H9 (cell line): ENCODE data around the gene MYO1D. TPM values are rescaled to one million over a fixed set of nuclear protein-coding genes. Genes with fewer than 3 reads are reported as not detected.

Experiments
- DNase-seq: peaks from one replicate; pipeline ENCODE4 v3.0.0-alpha.2; 2017
- H2AFZ ChIP-seq: one replicate; pipeline ENCODE4 v1.6.1; 2013; ENCODE audit warnings: mild to moderate bottlenecking, low read length, control low read depth, moderate library complexity
- H2AK5ac ChIP-seq: 2 replicates; pipeline ENCODE4 v1.6.1; 2013; ENCODE audit warnings: low read length, control low read depth, mixed read lengths; ENCODE audit not compliant: insufficient read length
- H2BK120ac ChIP-seq: one replicate; pipeline ENCODE4 v1.6.1; 2013; ENCODE audit warnings: low read depth, mild to moderate bottlenecking, low read length, control low read depth, inconsistent platforms; ENCODE audit not compliant: poor library complexity, severe bottlenecking
- H2BK12ac ChIP-seq: 2 replicates; pipeline ENCODE4 v1.6.1; 2013; ENCODE audit warnings: low read length, control low read depth, mixed read lengths, low read depth; ENCODE audit not compliant: insufficient read length
- H2BK15ac ChIP-seq: 2 replicates; pipeline ENCODE4 v1.6.1; 2013; ENCODE audit warnings: low read depth, low read length, control low read depth
- H2BK20ac ChIP-seq: one replicate; pipeline ENCODE4 v1.6.1; 2013; ENCODE audit warnings: low read depth, mild to moderate bottlenecking, low read length, control low read depth, inconsistent platforms; ENCODE audit not compliant: poor library complexity, severe bottlenecking
- H2BK5ac ChIP-seq: 2 replicates; pipeline ENCODE4 v1.6.1; 2013; ENCODE audit warnings: low read length, control low read depth, mixed read lengths; ENCODE audit not compliant: insufficient read length
- H3K14ac ChIP-seq: 2 replicates; pipeline ENCODE4 v1.6.1; 2013; ENCODE audit warnings: low read length, control low read depth; ENCODE audit not compliant: insufficient read depth
- H3K18ac ChIP-seq: 2 replicates; pipeline ENCODE4 v1.6.1; 2013; ENCODE audit warnings: low read depth, mild to moderate bottlenecking, mixed read lengths, low read length, control low read depth; ENCODE audit not compliant: insufficient read length
- H3K23ac ChIP-seq: 2 replicates; pipeline ENCODE4 v1.6.1; 2013; ENCODE audit warnings: low read length, control low read depth, mixed read lengths, low read depth; ENCODE audit not compliant: insufficient read length
- H3K23me2 ChIP-seq: 2 replicates; pipeline ENCODE4 v1.6.1; 2013; ENCODE audit warnings: low read depth, mild to moderate bottlenecking, mixed read lengths, low read length, control low read depth; ENCODE audit not compliant: insufficient read length, poor library complexity, severe bottlenecking
- H3K27ac ChIP-seq: 2 replicates; pipeline ENCODE4 v1.5.1; 2013; ENCODE audit warnings: low read length, control low read depth, mixed read lengths, low read depth; ENCODE audit not compliant: insufficient read length
- H3K27me3 ChIP-seq: 2 replicates; pipeline ENCODE4 v1.6.1; 2013; ENCODE audit warnings: low read length, control low read depth, inconsistent platforms; ENCODE audit not compliant: insufficient read depth
- H3K4ac ChIP-seq: 2 replicates; pipeline ENCODE4 v1.6.1; 2013; ENCODE audit warnings: low read depth, mild to moderate bottlenecking, control low read depth, inconsistent platforms, low read length, moderate library complexity
- H3K4me1 ChIP-seq: 2 replicates; pipeline ENCODE4 v1.6.1; 2013; ENCODE audit warnings: low read length, control low read depth, inconsistent platforms; ENCODE audit not compliant: insufficient read depth
- H3K4me2 ChIP-seq: 2 replicates; pipeline ENCODE4 v1.6.1; 2013; ENCODE audit warnings: low read length, control low read depth, mixed read lengths; ENCODE audit not compliant: insufficient read length, insufficient read depth
- H3K56ac ChIP-seq: 2 replicates; pipeline ENCODE4 v1.6.1; 2013; ENCODE audit warnings: low read depth, mild to moderate bottlenecking, mixed read lengths, low read length, control low read depth; ENCODE audit not compliant: insufficient read length
- H3K79me1 ChIP-seq: 2 replicates; pipeline ENCODE4 v1.6.1; 2013; ENCODE audit warnings: low read depth, mild to moderate bottlenecking, moderate library complexity, low read length, control low read depth, inconsistent platforms; ENCODE audit not compliant: insufficient read depth, poor library complexity, severe bottlenecking
- H3K79me2 ChIP-seq: 2 replicates; pipeline ENCODE4 v1.6.1; 2013; ENCODE audit warnings: low read length, control low read depth, inconsistent platforms; ENCODE audit not compliant: insufficient read depth
- H3K9ac ChIP-seq: 2 replicates; pipeline ENCODE4 v1.6.1; 2013; ENCODE audit warnings: low read length, control low read depth, mixed read lengths; ENCODE audit not compliant: insufficient read length; ENCODE audit errors: extremely low read depth
- H3K9me3 ChIP-seq: one replicate; pipeline ENCODE4 v1.6.1; 2013; ENCODE audit warnings: low read depth, low read length, inconsistent platforms; ENCODE audit not compliant: control insufficient read depth
- H3T11ph ChIP-seq: one replicate; pipeline ENCODE4 v1.6.1; 2013; ENCODE audit warnings: mild to moderate bottlenecking, low read length, control low read depth, inconsistent platforms
- H4K20me1 ChIP-seq: one replicate; pipeline ENCODE4 v1.6.1; 2013; ENCODE audit not compliant: control insufficient read depth, insufficient read length, insufficient read depth
- H4K5ac ChIP-seq: 2 replicates; pipeline ENCODE4 v1.6.1; 2013; ENCODE audit warnings: low read depth, mild to moderate bottlenecking, mixed read lengths, low read length, control low read depth; ENCODE audit not compliant: insufficient read length
- H4K8ac ChIP-seq: replicated peaks from 2 replicates; pipeline ENCODE4 v1.6.1; 2013; ENCODE audit warnings: low read length, control low read depth, mixed read lengths, low read depth; ENCODE audit not compliant: insufficient read length
- H4K91ac ChIP-seq: 2 replicates; pipeline ENCODE4 v1.6.1; 2013; ENCODE audit warnings: low read depth, mild to moderate bottlenecking, moderate library complexity, mixed read lengths, low read length, control low read depth; ENCODE audit not compliant: insufficient read length
- H3K27ac Mint-ChIP-seq, 3 experiments: 2 replicates in 2 of 3; 3 replicates in 1 of 3; pipeline ENCODE4 v1.8.0; 2020 to 2021; ENCODE audit warnings: mixed read lengths in 3 of 3, mild to moderate bottlenecking in 1 of 3, moderate library complexity in 1 of 3
- H3K27me3 Mint-ChIP-seq: 2 replicates; pipeline ENCODE4 v1.8.0; 2021; ENCODE audit warnings: low read depth, mild to moderate bottlenecking, moderate library complexity, mixed read lengths
- H3K36me3 Mint-ChIP-seq, 3 experiments: 2 replicates in 2 of 3; 3 replicates in 1 of 3; pipeline ENCODE4 v1.8.0; 2020 to 2021; ENCODE audit warnings: low read depth in 3 of 3, mixed read lengths in 3 of 3; ENCODE audit not compliant: insufficient read depth in 1 of 3
- H3K4me1 Mint-ChIP-seq, 2 experiments: 2 replicates each; pipeline ENCODE4 v1.8.0; 2020; ENCODE audit warnings: mixed read lengths in 2 of 2
- H3K4me3 Mint-ChIP-seq, 2 experiments: 2 replicates in 1 of 2; 3 replicates in 1 of 2; pipeline ENCODE4 v1.8.0; 2020 to 2021; ENCODE audit warnings: mild to moderate bottlenecking in 2 of 2, mixed read lengths in 2 of 2, moderate library complexity in 1 of 2
- H3K9me3 Mint-ChIP-seq, 2 experiments: 2 replicates in 1 of 2; 3 replicates in 1 of 2; pipeline ENCODE4 v1.8.0; 2020; ENCODE audit warnings: mild to moderate bottlenecking in 2 of 2, mixed read lengths in 2 of 2, moderate library complexity in 1 of 2
- WGBS: extraction: QIAGEN DNeasy Blood & Tissue Kit; methylation state at CpG from one replicate; pipeline ENCODE4 v1.1.7; 2013; ENCODE audit warnings: missing lambda C conversion rate, low lambda C conversion rate, mixed read lengths; ENCODE audit not compliant: insufficient read length; ENCODE audit errors: extremely low coverage; 5-methylcytosine and 5-hydroxymethylcytosine counted together
- total RNA-seq: library from RNA; stranded (reverse); gene quantifications from 2 replicates; pipeline ENCODE4 v1.2.1, GENCODE V29; 2021
- TF ChIP-seq, protein P1 (sequence below): fragments of 200-600 bp; sonication (generic); conservative IDR thresholded peaks from 3 replicates; pipeline ENCODE4 v1.8.0; 2021; ENCODE audit warnings: antibody characterized with exemption, mild to moderate bottlenecking

MYO1D gene
- total RNA-seq, 1 experiment from 2014 or later: 19.0 TPM

DNA sequence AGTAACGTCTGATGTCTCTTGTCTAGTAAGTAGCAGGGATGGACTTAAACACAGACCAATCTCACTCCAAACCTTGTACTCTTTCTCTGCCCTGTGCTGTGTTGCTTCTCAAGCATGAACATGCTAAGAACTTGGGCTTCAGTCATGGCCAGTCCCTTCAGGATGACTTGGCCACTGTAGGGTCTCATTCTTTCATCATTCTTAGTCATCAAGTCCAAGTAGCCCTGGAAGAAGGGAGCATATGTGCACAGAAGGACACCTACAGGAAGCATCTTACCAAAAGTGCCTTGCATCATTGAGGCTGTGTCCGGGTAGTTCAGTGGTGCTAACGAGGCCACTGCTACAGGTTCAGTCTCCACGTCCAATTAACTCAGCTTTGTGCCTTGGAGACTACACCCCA lies 309.4 kb downstream of the MYO1D start:
- Histone ChIP-seq H4K20me1 (no peaks in the 10 kb centered on the region), H3K14ac (no peak overlapping the region)

More for the DNA sequence above, 309.4 kb downstream of the MYO1D start:
- Mint-ChIP-seq H3K9me3 (no peaks in the 10 kb centered on the region), H3K27me3 (no peaks in the 10 kb centered on the region), H3K4me3 (no peak overlapping the region), H3K27ac (no peak overlapping the region; a peak in 1 of 7 replicates), H3K36me3 (no peaks in the 10 kb centered on the region), H3K4me1 (peaks cover 13 to 22% of the 10 kb centered on the region in 2 experiments)
- H3K56ac ChIP-seq: no peak overlapping the region
- H3K4me1 ChIP-seq: no peaks in the 10 kb centered on the region
- no peak overlapping the region for H4K5ac ChIP-seq
- no peaks in the 10 kb centered on the region for H3K9me3 ChIP-seq
- no peak overlapping the region for H2BK120ac ChIP-seq
- no peak overlapping the region for H2AFZ ChIP-seq
- H3K27ac ChIP-seq: no peak overlapping the region
- no peak overlapping the region for H2BK15ac ChIP-seq
- H3K4ac ChIP-seq: no peak overlapping the region
- no peaks in the 10 kb centered on the region for H3K79me2 ChIP-seq
- peak overlapping the region; percentile 2 for H3K18ac ChIP-seq
- H2BK12ac ChIP-seq: no peak overlapping the region
- no CpG with 5 or more reads among the region's 4 CpGs for WGBS
- no peak overlapping the region for H4K91ac ChIP-seq
- no peak overlapping the region for H2BK5ac ChIP-seq
- no peak overlapping the region for H3K9ac ChIP-seq
- no peak for DNase-seq
- H3T11ph ChIP-seq: no peak overlapping the region
- no peak overlapping the region for H4K8ac ChIP-seq
- H2AK5ac ChIP-seq: no peak overlapping the region
- no peaks in the 10 kb centered on the region for H3K23me2 ChIP-seq
- no peak overlapping the region for H3K4me2 ChIP-seq
- no peak overlapping the region for H2BK20ac ChIP-seq
- H3K23ac ChIP-seq: no peak overlapping the region
- no peaks in the 10 kb centered on the region for H3K27me3 ChIP-seq
- TF ChIP-seq, protein P1, sequence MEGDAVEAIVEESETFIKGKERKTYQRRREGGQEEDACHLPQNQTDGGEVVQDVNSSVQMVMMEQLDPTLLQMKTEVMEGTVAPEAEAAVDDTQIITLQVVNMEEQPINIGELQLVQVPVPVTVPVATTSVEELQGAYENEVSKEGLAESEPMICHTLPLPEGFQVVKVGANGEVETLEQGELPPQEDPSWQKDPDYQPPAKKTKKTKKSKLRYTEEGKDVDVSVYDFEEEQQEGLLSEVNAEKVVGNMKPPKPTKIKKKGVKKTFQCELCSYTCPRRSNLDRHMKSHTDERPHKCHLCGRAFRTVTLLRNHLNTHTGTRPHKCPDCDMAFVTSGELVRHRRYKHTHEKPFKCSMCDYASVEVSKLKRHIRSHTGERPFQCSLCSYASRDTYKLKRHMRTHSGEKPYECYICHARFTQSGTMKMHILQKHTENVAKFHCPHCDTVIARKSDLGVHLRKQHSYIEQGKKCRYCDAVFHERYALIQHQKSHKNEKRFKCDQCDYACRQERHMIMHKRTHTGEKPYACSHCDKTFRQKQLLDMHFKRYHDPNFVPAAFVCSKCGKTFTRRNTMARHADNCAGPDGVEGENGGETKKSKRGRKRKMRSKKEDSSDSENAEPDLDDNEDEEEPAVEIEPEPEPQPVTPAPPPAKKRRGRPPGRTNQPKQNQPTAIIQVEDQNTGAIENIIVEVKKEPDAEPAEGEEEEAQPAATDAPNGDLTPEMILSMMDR: no peak
- no peaks in the 10 kb centered on the region for H3K79me1 ChIP-seq
